A549 (cell line): Measurements from ENCODE around the gene IER5L.

ENCODE experiments used
- CTCF ChIP-seq: fragments of >200 bp; sonication (Bioruptor Twin); formaldehyde crosslinking; IDR thresholded peaks from 3 replicates; pipeline ENCODE4 v1.5.1; 2016
- JUN ChIP-seq, 2 experiments: fragments of >200 bp; sonication (Bioruptor Twin); formaldehyde crosslinking; IDR thresholded peaks; 2 replicates in 1 of 2; 3 replicates in 1 of 2; pipeline ENCODE4 v1.6.1; 2016 to 2017
- POLR2A ChIP-seq: IDR thresholded peaks from 2 replicates; pipeline ENCODE4 v1.6.1; 2012; ENCODE audit warnings: mild to moderate bottlenecking, low read length
- TF ChIP-seq, protein P1 (sequence below): IDR thresholded peaks from 2 replicates; pipeline ENCODE4 v1.6.1; 2012
- TF ChIP-seq, protein P2 (sequence below): fragments of 200-600 bp; sonication (generic); IDR thresholded peaks from 2 replicates; pipeline ENCODE4 v1.6.1; 2016; ENCODE audit warnings: antibody characterized with exemption, mild to moderate bottlenecking, moderate library complexity

GRCh38 chr9:129171993-129172751 lies 5.9 kb downstream of the IER5L start:
- TF ChIP-seq POLR2A (no peak), CTCF (no peak), JUN (IDR thresholded peaks at IDR 0.05) (no peak)
- TF ChIP-seq, protein P1, sequence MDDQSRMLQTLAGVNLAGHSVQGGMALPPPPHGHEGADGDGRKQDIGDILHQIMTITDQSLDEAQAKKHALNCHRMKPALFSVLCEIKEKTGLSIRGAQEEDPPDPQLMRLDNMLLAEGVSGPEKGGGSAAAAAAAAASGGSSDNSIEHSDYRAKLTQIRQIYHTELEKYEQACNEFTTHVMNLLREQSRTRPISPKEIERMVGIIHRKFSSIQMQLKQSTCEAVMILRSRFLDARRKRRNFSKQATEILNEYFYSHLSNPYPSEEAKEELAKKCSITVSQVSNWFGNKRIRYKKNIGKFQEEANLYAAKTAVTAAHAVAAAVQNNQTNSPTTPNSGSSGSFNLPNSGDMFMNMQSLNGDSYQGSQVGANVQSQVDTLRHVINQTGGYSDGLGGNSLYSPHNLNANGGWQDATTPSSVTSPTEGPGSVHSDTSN: no peak
- TF ChIP-seq, protein P2, sequence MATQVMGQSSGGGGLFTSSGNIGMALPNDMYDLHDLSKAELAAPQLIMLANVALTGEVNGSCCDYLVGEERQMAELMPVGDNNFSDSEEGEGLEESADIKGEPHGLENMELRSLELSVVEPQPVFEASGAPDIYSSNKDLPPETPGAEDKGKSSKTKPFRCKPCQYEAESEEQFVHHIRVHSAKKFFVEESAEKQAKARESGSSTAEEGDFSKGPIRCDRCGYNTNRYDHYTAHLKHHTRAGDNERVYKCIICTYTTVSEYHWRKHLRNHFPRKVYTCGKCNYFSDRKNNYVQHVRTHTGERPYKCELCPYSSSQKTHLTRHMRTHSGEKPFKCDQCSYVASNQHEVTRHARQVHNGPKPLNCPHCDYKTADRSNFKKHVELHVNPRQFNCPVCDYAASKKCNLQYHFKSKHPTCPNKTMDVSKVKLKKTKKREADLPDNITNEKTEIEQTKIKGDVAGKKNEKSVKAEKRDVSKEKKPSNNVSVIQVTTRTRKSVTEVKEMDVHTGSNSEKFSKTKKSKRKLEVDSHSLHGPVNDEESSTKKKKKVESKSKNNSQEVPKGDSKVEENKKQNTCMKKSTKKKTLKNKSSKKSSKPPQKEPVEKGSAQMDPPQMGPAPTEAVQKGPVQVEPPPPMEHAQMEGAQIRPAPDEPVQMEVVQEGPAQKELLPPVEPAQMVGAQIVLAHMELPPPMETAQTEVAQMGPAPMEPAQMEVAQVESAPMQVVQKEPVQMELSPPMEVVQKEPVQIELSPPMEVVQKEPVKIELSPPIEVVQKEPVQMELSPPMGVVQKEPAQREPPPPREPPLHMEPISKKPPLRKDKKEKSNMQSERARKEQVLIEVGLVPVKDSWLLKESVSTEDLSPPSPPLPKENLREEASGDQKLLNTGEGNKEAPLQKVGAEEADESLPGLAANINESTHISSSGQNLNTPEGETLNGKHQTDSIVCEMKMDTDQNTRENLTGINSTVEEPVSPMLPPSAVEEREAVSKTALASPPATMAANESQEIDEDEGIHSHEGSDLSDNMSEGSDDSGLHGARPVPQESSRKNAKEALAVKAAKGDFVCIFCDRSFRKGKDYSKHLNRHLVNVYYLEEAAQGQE: no peak
